Glomerular endothelial cell (primary cell): ENCODE results near the gene GAPDH. TPM values are rescaled to one million over a fixed set of nuclear protein-coding genes. Genes with fewer than 3 reads are reported as not detected.
"Not testable (repeated sequence)": the region's sequence is repeated elsewhere in the genome, so short reads cannot be mapped to it uniquely, and the experiment has no call there.

Source experiments
- DNase-seq: peaks from one replicate; pipeline ENCODE4 v3.0.0-alpha.2; 2011; ENCODE audit warnings: low read depth, low spot score; ENCODE audit errors: extremely low read depth
- total RNA-seq: library from RNA; depleted of rRNA; stranded (reverse); fragments of >200 nt; gene quantifications from 2 replicates; pipeline ENCODE4 v1.2.3, GENCODE V29; 2015

Gene GAPDH
- total RNA-seq, 1 donor from 2014 or later: 4,807 TPM

- no peak for DNase-seq
Observed at GRCh38 chr12:6528539-6529235, 5.6 kb upstream of the GAPDH start.

- no peak for DNase-seq
Observed at GRCh38 chr12:6529291-6529737, 5.0 kb upstream of the GAPDH start.

- DNase-seq: no peak
Observed at GRCh38 chr12:6530576-6531260, 3.6 kb upstream of the GAPDH start.

GRCh38 chr12:6532051-6532926 lies 2.0 kb upstream of the GAPDH start:
- no peak for DNase-seq

- DNase-seq: no peak
Observed at GRCh38 chr12:6532927-6533652, 1.2 kb upstream of the GAPDH start.

- DNase-seq: no peak
Observed at GRCh38 chr12:6533653-6533922, 729 bp upstream of the GAPDH start.

- DNase-seq: no peak
Observed at GRCh38 chr12:6534695-6534944, 303 bp downstream of the GAPDH start.

GRCh38 chr12:6534945-6535696 lies 804 bp downstream of the GAPDH start:
- no peak for DNase-seq

GRCh38 chr12:6535697-6535946 lies 1.3 kb downstream of the GAPDH start:
- no peak for DNase-seq

- DNase-seq: no peak
Observed at GRCh38 chr12:6535960-6536847, 1.9 kb downstream of the GAPDH start.

- DNase-seq: no peak
Observed at GRCh38 chr12:6536894-6537579, 2.7 kb downstream of the GAPDH start.

GRCh38 chr12:6537580-6538419 lies 3.5 kb downstream of the GAPDH start:
- DNase-seq: not testable (repeated sequence)

- no peak for DNase-seq
Observed at GRCh38 chr12:6538420-6539313, 4.3 kb downstream of the GAPDH start.

GRCh38 chr12:6539314-6539682 lies 5.0 kb downstream of the GAPDH start:
- DNase-seq: no peak

GRCh38 chr12:6539707-6540134 lies 5.4 kb downstream of the GAPDH start:
- DNase-seq: no peak

GRCh38 chr12:6540181-6540877 lies 6.0 kb downstream of the GAPDH start:
- no peak for DNase-seq
